Vagina (tissue), 2 donors: ENCODE measurements around the gene ETHE1. TPM values are rescaled to one million over a fixed set of nuclear protein-coding genes. Genes with fewer than 3 reads are reported as not detected.

Experiments used
- DNase-seq, 2 donors: peaks; one replicate each; pipeline ENCODE4 v3.0.0-alpha.2; 2017; ENCODE audit errors: extremely low spot score in 2 of 2
- H3K27ac ChIP-seq: fragments of 200-600 bp; sonication (generic); one replicate; pipeline ENCODE4 v1.5.1; 2019
- H3K27me3 ChIP-seq: fragments of 200-600 bp; sonication (generic); one replicate; pipeline ENCODE4 v1.5.1; 2019
- H3K36me3 ChIP-seq, 2 donors: fragments of 200-600 bp; sonication (generic); one replicate each; pipeline ENCODE4 v1.5.1; 2017 to 2019
- H3K4me1 ChIP-seq: fragments of 200-600 bp; sonication (generic); one replicate; pipeline ENCODE4 v1.5.1; 2019
- H3K4me3 ChIP-seq, 2 donors: fragments of 200-600 bp; sonication (generic); 1 replicate in 1 of 2; 2 replicates in 1 of 2; pipeline ENCODE4 v1.5.1; 2016 to 2019
- H3K9me3 ChIP-seq: fragments of 200-600 bp; sonication (generic); one replicate; pipeline ENCODE4 v1.5.1; 2019
- POLR2A ChIP-seq, 2 donors: fragments of 450-650 bp; IDR thresholded peaks; one replicate each; pipeline ENCODE4 v1.6.1; 2017; ENCODE audit warnings: antibody characterized with exemption in 2 of 2, mild to moderate bottlenecking in 2 of 2, moderate library complexity in 2 of 2
- POLR2AphosphoS5 ChIP-seq, 2 donors: sonication (generic); formaldehyde crosslinking; IDR thresholded peaks; one replicate each; pipeline ENCODE4 v1.9.0; 2017; ENCODE audit warnings: antibody characterized with exemption in 2 of 2, mild to moderate bottlenecking in 2 of 2, low read depth in 1 of 2; ENCODE audit not compliant: insufficient read depth in 1 of 2
- intact Hi-C: fragments of 100-400 bp; cut with DNase I; formaldehyde crosslinking; loops from one replicate; pipeline ENCODE4 v1.15.1; 2023
- total RNA-seq: library from RNA; depleted of rRNA; stranded (reverse); fragments of >200 nt; gene quantifications from one replicate; pipeline ENCODE4 v1.2.3, GENCODE V29; 2016
- TF ChIP-seq, protein P1 (sequence below), 3 experiments: fragments of 450-650 bp in 2 of 3; fragments of 200-600 bp in 1 of 3; sonication (generic) in 1 of 3; IDR thresholded peaks; one replicate each; pipeline ENCODE4 v1.5.1; 2017 to 2019; ENCODE audit warnings: antibody characterized with exemption in 3 of 3, mild to moderate bottlenecking in 2 of 3, moderate library complexity in 2 of 3

Gene ETHE1
- total RNA-seq, 1 donor from 2014 or later: 74.4 TPM

DNA sequence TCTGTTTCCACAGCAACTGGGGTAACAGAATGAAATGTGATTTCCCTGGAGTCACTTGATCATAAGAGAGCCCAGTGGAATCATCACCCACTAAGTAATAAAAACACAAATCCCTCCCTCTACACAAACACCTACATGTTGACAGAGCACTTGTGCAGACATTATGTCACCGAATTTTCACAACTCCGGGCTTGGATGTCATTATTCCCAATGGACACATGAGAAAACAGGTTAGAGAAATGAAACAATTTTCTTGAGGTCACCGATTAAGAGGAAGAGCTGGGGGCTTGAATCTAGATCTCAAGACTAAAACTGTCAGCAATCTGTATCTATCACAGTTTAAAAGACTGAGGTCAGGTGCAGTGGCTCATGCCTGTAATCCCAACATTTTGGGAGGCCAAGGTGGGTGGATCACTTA is 45.2 kb upstream of the ETHE1 start:
- Histone ChIP-seq H3K36me3 (no peaks in the 10 kb centered on the region), H3K4me1 (peaks cover 17% of the 10 kb centered on the region), H3K27ac (no peak overlapping the region), H3K27me3 (no peaks in the 10 kb centered on the region), H3K4me3 (no peak overlapping the region), H3K9me3 (no peaks in the 10 kb centered on the region)
- DNase-seq: no peak
- intact Hi-C loops: no loop called here
- TF ChIP-seq POLR2AphosphoS5 (IDR thresholded peaks at IDR 0.05; ENCODE audit: insufficient read depth in 1 of 2, low read depth in 1 of 2) (no peak), POLR2A (IDR thresholded peaks at IDR 0.05) (no peak)
- TF ChIP-seq, protein P1, sequence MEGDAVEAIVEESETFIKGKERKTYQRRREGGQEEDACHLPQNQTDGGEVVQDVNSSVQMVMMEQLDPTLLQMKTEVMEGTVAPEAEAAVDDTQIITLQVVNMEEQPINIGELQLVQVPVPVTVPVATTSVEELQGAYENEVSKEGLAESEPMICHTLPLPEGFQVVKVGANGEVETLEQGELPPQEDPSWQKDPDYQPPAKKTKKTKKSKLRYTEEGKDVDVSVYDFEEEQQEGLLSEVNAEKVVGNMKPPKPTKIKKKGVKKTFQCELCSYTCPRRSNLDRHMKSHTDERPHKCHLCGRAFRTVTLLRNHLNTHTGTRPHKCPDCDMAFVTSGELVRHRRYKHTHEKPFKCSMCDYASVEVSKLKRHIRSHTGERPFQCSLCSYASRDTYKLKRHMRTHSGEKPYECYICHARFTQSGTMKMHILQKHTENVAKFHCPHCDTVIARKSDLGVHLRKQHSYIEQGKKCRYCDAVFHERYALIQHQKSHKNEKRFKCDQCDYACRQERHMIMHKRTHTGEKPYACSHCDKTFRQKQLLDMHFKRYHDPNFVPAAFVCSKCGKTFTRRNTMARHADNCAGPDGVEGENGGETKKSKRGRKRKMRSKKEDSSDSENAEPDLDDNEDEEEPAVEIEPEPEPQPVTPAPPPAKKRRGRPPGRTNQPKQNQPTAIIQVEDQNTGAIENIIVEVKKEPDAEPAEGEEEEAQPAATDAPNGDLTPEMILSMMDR (IDR thresholded peaks at IDR 0.05): no peak

DNA sequence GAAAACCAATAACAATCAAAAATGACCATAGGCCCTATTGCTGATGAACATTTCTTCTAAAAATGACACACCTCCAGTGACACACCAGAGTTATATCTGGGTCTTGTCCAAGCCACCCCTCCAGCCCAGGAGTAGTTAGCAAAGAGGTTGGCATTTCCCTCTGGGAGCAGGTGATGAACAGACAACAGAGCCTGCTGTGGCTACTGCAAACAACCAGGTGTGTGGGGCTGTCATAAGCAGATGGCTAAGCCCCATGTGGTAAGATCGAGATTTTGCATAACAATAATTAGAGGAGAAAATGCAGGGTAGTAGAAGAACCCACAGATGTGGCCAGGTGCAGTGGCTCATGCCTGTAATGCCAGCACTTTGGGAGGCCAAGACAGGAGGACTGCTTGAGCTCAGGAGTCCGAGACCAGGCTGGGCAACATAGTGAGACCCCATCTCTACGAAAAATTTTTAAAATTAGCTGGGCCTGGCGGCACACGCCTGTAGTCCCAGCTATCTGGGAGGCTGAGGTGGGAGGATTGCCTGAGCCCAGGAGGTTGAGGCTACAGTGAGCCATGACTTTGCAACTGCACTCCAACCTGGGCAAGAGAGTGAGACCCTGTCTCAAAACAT is 43.3 kb upstream of the ETHE1 start:
- no peak for DNase-seq
- Histone ChIP-seq H3K4me1 (peaks cover 11% of the 10 kb centered on the region), H3K9me3 (no peaks in the 10 kb centered on the region), H3K27ac (no peak overlapping the region), H3K36me3 (no peaks in the 10 kb centered on the region), H3K4me3 (no peak overlapping the region), H3K27me3 (no peaks in the 10 kb centered on the region)
- intact Hi-C loops: no loop called here
- TF ChIP-seq, protein P1 (IDR thresholded peaks at IDR 0.05): no peak
- TF ChIP-seq POLR2AphosphoS5 (IDR thresholded peaks at IDR 0.05; ENCODE audit: insufficient read depth in 1 of 2, low read depth in 1 of 2) (no peak), POLR2A (IDR thresholded peaks at IDR 0.05) (no peak)

DNA sequence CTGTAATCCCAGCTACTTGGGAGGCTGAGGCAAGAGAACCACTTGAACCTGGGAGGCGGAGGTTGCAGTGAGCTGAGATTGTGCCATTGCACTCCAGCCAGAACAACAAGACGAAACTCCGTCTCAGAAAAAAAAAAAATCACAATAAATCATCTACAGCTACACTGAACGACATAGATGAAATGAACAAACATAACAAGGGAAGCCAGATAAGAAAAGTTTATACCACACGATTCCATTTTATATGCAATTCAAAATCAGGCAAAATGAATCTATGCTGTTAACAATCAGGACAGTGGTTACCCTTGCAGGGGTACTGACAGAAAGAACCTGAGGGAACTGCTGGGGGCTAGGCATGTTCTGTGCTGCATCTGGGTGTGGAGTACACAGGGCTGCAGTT is 42.7 kb upstream of the ETHE1 start:
- H3K27ac ChIP-seq: no peak overlapping the region
- TF ChIP-seq POLR2A (IDR thresholded peaks at IDR 0.05) (no peak), POLR2AphosphoS5 (IDR thresholded peaks at IDR 0.05; ENCODE audit: insufficient read depth in 1 of 2, low read depth in 1 of 2) (no peak)
- TF ChIP-seq, protein P1 (IDR thresholded peaks at IDR 0.05): no peak
- H3K36me3 ChIP-seq: no peaks in the 10 kb centered on the region
- no peaks in the 10 kb centered on the region for H3K9me3 ChIP-seq
- no peak overlapping the region for H3K4me3 ChIP-seq
- intact Hi-C loops: loop anchor here (10.0 kb wide), 1 partner anchor 85 kb away; no protein-coding TSS in a partner anchor
- no peak for DNase-seq
- H3K4me1 ChIP-seq: peaks cover 6% of the 10 kb centered on the region
- no peaks in the 10 kb centered on the region for H3K27me3 ChIP-seq

DNA sequence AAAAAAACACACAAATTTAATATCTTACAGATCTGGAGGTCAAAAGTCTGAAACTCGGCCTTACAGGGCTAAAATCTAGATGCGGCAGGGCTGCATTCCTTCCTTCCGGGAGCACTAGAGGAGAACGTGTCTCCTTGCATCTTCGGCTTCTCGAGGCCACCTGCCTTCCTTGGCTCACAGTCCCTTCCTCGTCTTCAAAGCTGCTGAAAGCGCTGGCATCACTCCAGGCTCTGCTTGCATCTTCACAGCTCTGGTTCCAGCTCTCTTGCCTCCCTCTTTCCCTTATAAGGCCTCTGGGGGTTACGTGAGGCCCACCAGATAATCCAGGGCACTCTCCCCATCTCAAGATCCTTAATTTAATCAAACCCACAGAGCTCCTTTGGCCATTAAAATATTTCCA is 37.8 kb upstream of the ETHE1 start:
- intact Hi-C loops: loop anchor here (10.0 kb wide), 1 partner anchor 90 kb away; no protein-coding TSS in a partner anchor
- TF ChIP-seq, protein P1 (IDR thresholded peaks at IDR 0.05): no peak
- TF ChIP-seq POLR2A (IDR thresholded peaks at IDR 0.05): no peak

DNA sequence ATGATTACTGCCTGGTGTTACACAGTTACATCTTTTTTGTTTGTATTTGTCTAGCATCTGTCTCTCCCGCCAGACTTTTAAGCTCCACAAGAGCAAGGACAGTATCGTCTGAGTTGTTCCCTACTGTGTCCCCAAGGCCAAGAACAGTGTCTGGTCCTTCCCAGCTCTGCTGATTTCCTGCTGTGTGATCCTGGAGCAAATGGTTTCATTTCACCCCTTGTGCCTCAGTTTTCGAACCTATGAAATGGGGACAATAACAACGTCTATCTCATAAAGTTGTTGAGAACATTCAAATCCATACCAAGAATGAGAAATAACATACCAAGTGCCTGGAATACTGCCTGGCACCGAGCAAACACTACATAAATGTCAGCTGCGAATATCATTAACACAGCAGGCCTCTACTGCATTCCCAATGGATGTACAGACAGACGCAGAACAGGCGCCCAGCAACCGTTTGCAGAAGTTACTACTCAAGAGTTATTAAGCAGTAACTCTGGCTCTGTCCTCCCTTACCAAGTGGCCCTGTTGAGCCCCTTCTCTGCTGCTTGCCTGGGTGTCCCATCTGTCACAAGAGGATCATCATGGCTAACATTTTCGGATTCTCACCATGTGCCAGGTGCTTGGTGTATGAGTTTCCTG is 36.9 kb upstream of the ETHE1 start:
- no peak overlapping the region for H3K4me3 ChIP-seq
- no peak for DNase-seq
- peaks cover 0 to 6% of the 10 kb centered on the region in 2 donors for H3K36me3 ChIP-seq
- H3K27me3 ChIP-seq: no peaks in the 10 kb centered on the region
- intact Hi-C loops: loop anchor here (10.0 kb wide), 1 partner anchor 91 kb away; no protein-coding TSS in a partner anchor
- no peak overlapping the region for H3K27ac ChIP-seq
- no peak for TF ChIP-seq POLR2A (IDR thresholded peaks at IDR 0.05)
- TF ChIP-seq, protein P1 (IDR thresholded peaks at IDR 0.05): no peak
- TF ChIP-seq POLR2AphosphoS5 (IDR thresholded peaks at IDR 0.05; ENCODE audit: insufficient read depth in 1 of 2, low read depth in 1 of 2): no peak
- H3K9me3 ChIP-seq: no peaks in the 10 kb centered on the region
- H3K4me1 ChIP-seq: peaks cover 9% of the 10 kb centered on the region

More for the DNA sequence above, 37.8 kb upstream of the ETHE1 start:
- peaks cover 9% of the 10 kb centered on the region for H3K4me1 ChIP-seq
- H3K4me3 ChIP-seq: no peak overlapping the region
- no peaks in the 10 kb centered on the region for H3K27me3 ChIP-seq
- H3K9me3 ChIP-seq: no peaks in the 10 kb centered on the region
- no peak for DNase-seq
- H3K36me3 ChIP-seq: peaks cover 0 to 6% of the 10 kb centered on the region in 2 donors
- no peak overlapping the region for H3K27ac ChIP-seq
